Retina (tissue), 1 donor: ENCODE measurements around the gene PTPRE.

ENCODE experiments used
- DNase-seq: peaks from one replicate; pipeline ENCODE4 v3.0.0-alpha.2; 2016

Gene PTPRE

GRCh38 chr10:127962205-127962604, 55.3 kb downstream of the PTPRE start:
- peak; percentile 26 for DNase-seq

GRCh38 chr10:127963136-127963535, 56.2 kb downstream of the PTPRE start:
- no peak for DNase-seq

- DNase-seq, result no peak
These were observed 57.7 kb downstream of the PTPRE start for GRCh38 chr10:127964621-127965020.

- no peak for DNase-seq
These were observed 60.0 kb downstream of the PTPRE start for GRCh38 chr10:127966875-127967274.

GRCh38 chr10:127968027-127968441, 61.1 kb downstream of the PTPRE start:
- no peak for DNase-seq

- no peak for DNase-seq
These were observed 61.8 kb downstream of the PTPRE start for GRCh38 chr10:127968659-127969058.

GRCh38 chr10:127971101-127971946, 64.4 kb downstream of the PTPRE start:
- no peak for DNase-seq

GRCh38 chr10:127971963-127972615, 65.2 kb downstream of the PTPRE start:
- no peak for DNase-seq

GRCh38 chr10:127972751-127973357, 66.0 kb downstream of the PTPRE start:
- DNase-seq, result no peak

GRCh38 chr10:127973791-127974311, 66.9 kb downstream of the PTPRE start:
- no peak for DNase-seq

GRCh38 chr10:127974911-127975310, 68.0 kb downstream of the PTPRE start:
- no peak for DNase-seq

- no peak for DNase-seq
These were observed 69.4 kb downstream of the PTPRE start for GRCh38 chr10:127976286-127976685.

- no peak for DNase-seq
These were observed 69.9 kb downstream of the PTPRE start for GRCh38 chr10:127976701-127977356.

- no peak for DNase-seq
These were observed 70.6 kb downstream of the PTPRE start for GRCh38 chr10:127977357-127978009.

GRCh38 chr10:127978481-127978880, 71.6 kb downstream of the PTPRE start:
- DNase-seq, result no peak

- DNase-seq, result no peak
These were observed 72.1 kb downstream of the PTPRE start for GRCh38 chr10:127979045-127979444.

GRCh38 chr10:127979566-127979965, 72.7 kb downstream of the PTPRE start:
- no peak for DNase-seq

GRCh38 chr10:127980898-127981297, 74.0 kb downstream of the PTPRE start:
- no peak for DNase-seq

GRCh38 chr10:127982601-127983000, 75.7 kb downstream of the PTPRE start:
- no peak for DNase-seq

GRCh38 chr10:127983344-127984100, 76.6 kb downstream of the PTPRE start:
- DNase-seq, result no peak

GRCh38 chr10:127984945-127985344, 78.0 kb downstream of the PTPRE start:
- no peak for DNase-seq
